ENCODE measurements around the gene FAM47E.

The FAM47E gene

DNA sequence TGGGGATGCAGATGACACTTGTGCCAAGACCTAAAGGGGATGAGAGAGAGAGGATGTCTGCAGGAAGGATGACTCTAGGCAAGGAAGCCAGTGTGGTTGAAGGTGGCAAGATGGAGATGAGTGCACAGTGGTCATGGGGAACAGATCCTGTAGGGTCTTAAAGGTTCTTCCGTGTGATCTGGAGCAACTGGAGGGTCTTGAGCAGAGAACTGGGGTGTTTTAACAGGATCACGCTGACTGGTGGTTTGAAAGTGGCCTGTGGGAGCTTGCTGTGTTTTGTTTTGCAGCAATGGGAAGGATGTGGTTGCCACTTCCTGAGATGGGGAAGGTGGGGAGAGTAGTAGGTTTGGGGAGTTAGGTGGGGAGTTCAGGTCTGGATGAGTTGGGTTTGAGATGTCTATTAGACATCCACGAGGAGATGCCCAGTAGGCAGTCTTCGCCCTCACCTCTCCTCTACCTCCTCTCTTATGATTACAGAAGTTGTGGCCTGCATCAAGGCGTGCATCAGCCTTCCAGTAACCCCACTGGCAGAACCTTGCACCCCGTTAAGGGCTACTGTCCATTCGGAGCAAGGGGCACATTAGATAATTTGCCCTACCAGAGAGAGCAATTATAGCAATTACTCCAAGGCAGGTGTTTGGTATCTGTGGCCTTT, 53.6 kb downstream of the FAM47E start:
- Histone ChIP-seq H3K56ac (ENCODE audit: low read length) (no peak overlapping the region), H2AK5ac (ENCODE audit: low read length) (no peak overlapping the region), H4K5ac (ENCODE audit: low read length) (no peak overlapping the region), H3K4me1 (ENCODE audit: control insufficient read depth, low read depth, low read length) (no peaks in the 10 kb centered on the region), H3K4me2 (ENCODE audit: low read length) (no peak overlapping the region), H2BK5ac (ENCODE audit: low read length) (no peak overlapping the region), H3K79me1 (ENCODE audit: low read length) (no peaks in the 10 kb centered on the region), H4K8ac (ENCODE audit: low read depth, low read length) (no peak overlapping the region), H2BK120ac (ENCODE audit: low read depth, low read length) (no peak overlapping the region), H3K36me3 (ENCODE audit: control insufficient read depth, insufficient read depth, low read length) (no peaks in the 10 kb centered on the region), H3K18ac (ENCODE audit: low read length) (no peak overlapping the region), H3K9ac (ENCODE audit: low read length) (no peak overlapping the region), H3K27me3 (ENCODE audit: insufficient read depth, low read length, poor library complexity) (peaks cover 4% of the 10 kb centered on the region), H3K79me2 (ENCODE audit: control insufficient read depth, insufficient read depth, low read length) (no peaks in the 10 kb centered on the region), H3K4me3 (ENCODE audit: low read length) (no peak overlapping the region), H3K4ac (ENCODE audit: low read depth, low read length) (no peak overlapping the region), H3K27ac (ENCODE audit: low read depth, low read length) (no peak overlapping the region), H2BK15ac (replicated peaks; ENCODE audit: low read depth) (no peak overlapping the region), H3K23ac (ENCODE audit: low read length) (no peak overlapping the region)
- no CpG with 5 or more reads among the region's 7 CpGs for WGBS (ENCODE audit: extremely low coverage, insufficient coverage, low lambda C conversion rate)
- no peak for DNase-seq

DNA sequence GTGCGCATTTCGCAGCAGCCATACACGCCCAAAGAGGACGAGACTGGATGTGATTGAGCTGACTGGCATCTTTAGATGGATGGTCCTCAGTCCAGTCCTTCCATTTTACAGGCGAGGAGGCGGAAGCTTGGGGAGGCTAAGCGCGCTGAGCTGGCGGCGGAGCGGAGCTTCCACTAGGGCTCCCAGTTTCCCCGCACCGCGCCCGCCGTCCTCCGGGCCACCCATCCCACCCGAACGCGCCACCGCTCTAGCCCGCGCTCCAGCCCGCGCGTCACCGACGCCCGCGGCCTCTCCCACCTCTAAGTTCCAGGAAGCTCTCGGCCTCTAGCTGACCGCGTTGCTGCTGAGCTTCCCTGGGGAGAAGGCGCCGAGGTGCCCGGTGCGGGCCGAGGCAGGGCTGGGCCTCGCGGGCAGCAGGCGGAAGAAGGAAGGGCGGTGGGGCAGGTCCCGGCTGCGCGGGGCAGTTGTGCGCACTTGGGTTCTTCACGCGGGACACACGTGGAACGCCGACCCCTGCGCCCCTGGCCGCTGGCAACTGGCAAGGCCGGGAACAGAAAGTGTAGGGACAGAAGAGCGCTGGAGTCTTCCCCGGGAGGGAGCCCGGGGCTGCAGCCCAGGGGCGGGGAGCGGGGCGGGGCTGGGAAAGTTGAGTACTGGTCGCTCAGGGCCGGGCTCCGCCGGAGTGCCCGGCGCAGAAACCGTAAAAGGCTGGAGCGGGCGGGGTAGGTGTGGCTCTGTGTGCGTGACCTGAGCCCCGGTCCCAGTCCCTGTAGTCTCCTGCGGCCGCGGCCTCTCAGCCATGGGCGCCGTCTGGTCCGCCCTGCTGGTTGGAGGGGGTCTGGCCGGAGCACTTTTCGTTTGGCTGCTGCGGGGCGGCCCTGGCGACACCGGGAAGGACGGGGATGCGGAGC, 54.7 kb downstream of the FAM47E start, which contains the start of gene STBD1:
Gene STBD1 (plus strand): TSS at position 763 of the 911 bp plus-strand sequence. CDS start 37 bp downstream, at position 800.
- Histone ChIP-seq H3K4me2 (ENCODE audit: low read length) (peak within 1 kb of the TSS; percentile 87), H3K4ac (ENCODE audit: low read depth, low read length) (no peak within 1 kb of the TSS), H4K8ac (ENCODE audit: low read depth, low read length) (no peak within 1 kb of the TSS), H3K27ac (ENCODE audit: low read depth, low read length) (no peak within 1 kb of the TSS), H3K27me3 (ENCODE audit: insufficient read depth, low read length, poor library complexity) (peaks cover 4% of the 10 kb centered on the region), H3K23ac (ENCODE audit: low read length) (no peak within 1 kb of the TSS), H3K4me3 (ENCODE audit: low read length) (peak within 1 kb of the TSS; percentile 74), H3K36me3 (ENCODE audit: control insufficient read depth, insufficient read depth, low read length) (no peaks in the 10 kb centered on the region), H2BK15ac (replicated peaks; ENCODE audit: low read depth) (no peak within 1 kb of the TSS), H4K5ac (ENCODE audit: low read length) (no peak within 1 kb of the TSS), H3K79me1 (ENCODE audit: low read length) (no peaks in the 10 kb centered on the region), H3K18ac (ENCODE audit: low read length) (peak within 1 kb of the TSS; percentile 81), H2AK5ac (ENCODE audit: low read length) (no peak within 1 kb of the TSS), H2BK5ac (ENCODE audit: low read length) (no peak within 1 kb of the TSS), H3K79me2 (ENCODE audit: control insufficient read depth, insufficient read depth, low read length) (no peaks in the 10 kb centered on the region), H3K9ac (ENCODE audit: low read length) (peak within 1 kb of the TSS; percentile 77), H2BK120ac (ENCODE audit: low read depth, low read length) (no peak within 1 kb of the TSS), H3K56ac (ENCODE audit: low read length) (peak within 1 kb of the TSS; percentile 88), H3K4me1 (ENCODE audit: control insufficient read depth, low read depth, low read length) (no peaks in the 10 kb centered on the region)
- no CpG with 5 or more reads among the region's 85 CpGs for WGBS (ENCODE audit: extremely low coverage, insufficient coverage, low lambda C conversion rate)
- DNase-seq, result peak; percentile 81

DNA sequence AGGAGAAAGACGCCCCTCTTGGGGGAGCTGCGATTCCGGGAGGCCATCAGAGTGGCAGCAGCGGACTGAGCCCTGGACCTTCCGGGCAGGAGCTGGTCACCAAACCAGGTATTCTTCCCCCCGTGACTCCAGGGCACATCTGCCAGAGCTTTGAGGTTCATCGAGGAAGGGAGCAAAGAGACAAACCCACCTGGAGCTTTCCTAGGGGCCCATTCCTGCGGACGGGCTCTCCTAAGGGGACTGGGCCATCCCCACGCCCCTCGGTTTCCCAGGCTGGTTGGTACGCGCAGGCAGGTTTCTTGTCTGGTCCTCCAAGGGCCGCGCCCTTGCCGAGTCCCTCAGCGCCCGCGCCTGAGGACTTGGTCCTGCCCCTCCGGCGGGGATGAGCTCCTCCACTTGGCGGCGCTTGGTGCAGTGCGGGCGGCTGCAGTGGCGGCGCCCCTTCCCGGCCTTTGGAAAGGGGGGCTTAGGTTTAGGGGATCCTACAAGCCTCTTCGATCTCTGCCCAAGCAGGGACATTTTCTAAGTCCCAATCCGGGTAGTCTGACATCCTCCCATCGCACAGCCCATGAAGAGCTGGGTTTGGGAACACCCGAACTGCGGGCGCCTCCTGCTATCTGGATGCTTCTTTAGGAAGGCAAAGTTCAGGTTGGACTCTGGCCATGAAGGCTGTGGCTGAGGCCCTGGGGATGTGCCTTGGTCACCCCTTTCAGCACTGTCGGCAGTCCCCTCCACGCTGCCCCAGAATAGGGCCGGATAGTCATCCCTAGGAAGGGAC, 55.5 kb downstream of the FAM47E start:
- H3K27me3 ChIP-seq (ENCODE audit: insufficient read depth, low read length, poor library complexity), result peaks cover 4% of the 10 kb centered on the region
- peak; percentile 79 for DNase-seq

DNA sequence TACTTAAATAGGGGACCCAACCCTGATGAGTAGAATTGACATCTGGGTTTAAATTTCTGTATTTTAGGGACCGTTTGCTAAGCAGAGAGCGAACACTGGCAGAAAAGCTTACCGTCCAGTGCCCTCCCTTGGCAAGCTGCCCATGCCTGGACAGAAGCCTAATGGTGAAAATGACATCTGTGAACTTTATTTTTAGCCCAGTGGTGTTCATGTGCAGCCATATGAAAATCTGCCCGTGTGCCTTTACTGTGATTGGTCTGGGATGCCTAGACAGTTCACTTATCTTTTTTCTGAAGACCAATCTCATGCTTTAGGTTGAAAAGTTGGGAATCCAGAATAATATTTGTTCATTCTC, 56.1 kb downstream of the FAM47E start:
- Histone ChIP-seq H3K56ac (ENCODE audit: low read length) (no peak overlapping the region), H3K27me3 (ENCODE audit: insufficient read depth, low read length, poor library complexity) (peaks cover 4% of the 10 kb centered on the region), H2BK15ac (replicated peaks; ENCODE audit: low read depth) (no peak overlapping the region), H3K27ac (ENCODE audit: low read depth, low read length) (no peak overlapping the region), H3K79me2 (ENCODE audit: control insufficient read depth, insufficient read depth, low read length) (no peaks in the 10 kb centered on the region), H2AK5ac (ENCODE audit: low read length) (no peak overlapping the region), H3K79me1 (ENCODE audit: low read length) (no peaks in the 10 kb centered on the region), H2BK5ac (ENCODE audit: low read length) (no peak overlapping the region), H3K23ac (ENCODE audit: low read length) (no peak overlapping the region), H2BK120ac (ENCODE audit: low read depth, low read length) (no peak overlapping the region), H3K4me1 (ENCODE audit: control insufficient read depth, low read depth, low read length) (no peaks in the 10 kb centered on the region), H3K9ac (ENCODE audit: low read length) (peak overlapping the region; percentile 68), H4K8ac (ENCODE audit: low read depth, low read length) (no peak overlapping the region), H3K4ac (ENCODE audit: low read depth, low read length) (no peak overlapping the region), H3K36me3 (ENCODE audit: control insufficient read depth, insufficient read depth, low read length) (no peaks in the 10 kb centered on the region), H3K18ac (ENCODE audit: low read length) (no peak overlapping the region), H4K5ac (ENCODE audit: low read length) (no peak overlapping the region), H3K4me3 (ENCODE audit: low read length) (no peak overlapping the region), H3K4me2 (ENCODE audit: low read length) (peak overlapping the region; percentile 73)
- WGBS (ENCODE audit: extremely low coverage, insufficient coverage, low lambda C conversion rate), result no CpG with 5 or more reads among the region's 4 CpGs
- DNase-seq, result no peak

More for the DNA sequence above, 55.5 kb downstream of the FAM47E start:
- no peak overlapping the region for H4K5ac ChIP-seq (ENCODE audit: low read length)
- H3K79me2 ChIP-seq (ENCODE audit: control insufficient read depth, insufficient read depth, low read length), result no peaks in the 10 kb centered on the region
- H3K4me2 ChIP-seq (ENCODE audit: low read length), result peak overlapping the region; percentile 73
- H3K23ac ChIP-seq (ENCODE audit: low read length), result no peak overlapping the region
- H2BK120ac ChIP-seq (ENCODE audit: low read depth, low read length), result no peak overlapping the region
- H3K56ac ChIP-seq (ENCODE audit: low read length), result peak overlapping the region; percentile 88
- WGBS (ENCODE audit: extremely low coverage, insufficient coverage, low lambda C conversion rate), result no CpG with 5 or more reads among the region's 37 CpGs
- no peak overlapping the region for H3K27ac ChIP-seq (ENCODE audit: low read depth, low read length)
- H2BK5ac ChIP-seq (ENCODE audit: low read length), result no peak overlapping the region
- H3K79me1 ChIP-seq (ENCODE audit: low read length), result no peaks in the 10 kb centered on the region
- no peaks in the 10 kb centered on the region for H3K4me1 ChIP-seq (ENCODE audit: control insufficient read depth, low read depth, low read length)
- no peak overlapping the region for H3K4ac ChIP-seq (ENCODE audit: low read depth, low read length)
- H3K9ac ChIP-seq (ENCODE audit: low read length), result peak overlapping the region; percentile 68
- H3K18ac ChIP-seq (ENCODE audit: low read length), result peak overlapping the region; percentile 81
- peak overlapping the region; percentile 74 for H3K4me3 ChIP-seq (ENCODE audit: low read length)
- H2AK5ac ChIP-seq (ENCODE audit: low read length), result no peak overlapping the region
- no peak overlapping the region for H4K8ac ChIP-seq (ENCODE audit: low read depth, low read length)
- no peaks in the 10 kb centered on the region for H3K36me3 ChIP-seq (ENCODE audit: control insufficient read depth, insufficient read depth, low read length)
- no peak overlapping the region for H2BK15ac ChIP-seq (replicated peaks; ENCODE audit: low read depth)

DNA sequence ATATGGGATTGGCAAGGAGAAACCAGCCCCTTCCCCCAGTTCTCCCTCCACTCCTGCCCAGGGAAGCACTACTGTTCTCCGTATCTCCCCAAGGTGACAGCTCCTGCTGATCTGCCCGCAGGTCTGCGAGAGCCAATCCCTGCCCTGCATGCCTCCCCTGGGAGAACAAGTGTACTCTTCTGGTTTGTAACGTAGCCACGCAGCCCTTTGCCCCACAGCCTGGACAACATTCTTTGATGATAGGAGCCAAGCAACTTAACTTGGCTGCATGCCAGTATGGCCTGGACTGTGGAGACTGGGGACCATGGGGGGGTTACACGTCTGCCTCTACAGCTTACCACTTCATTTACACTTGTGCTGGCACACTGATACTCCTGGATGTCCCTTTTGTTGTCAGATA, 57.0 kb downstream of the FAM47E start:
- H3K79me2 ChIP-seq (ENCODE audit: control insufficient read depth, insufficient read depth, low read length), result no peaks in the 10 kb centered on the region
- no CpG with 5 or more reads among the region's 6 CpGs for whole genome bisulfite sequencing (ENCODE audit: extremely low coverage, insufficient coverage, low lambda C conversion rate)
- no peaks in the 10 kb centered on the region for H3K36me3 ChIP-seq (ENCODE audit: control insufficient read depth, insufficient read depth, low read length)
- H3K4ac ChIP-seq (ENCODE audit: low read depth, low read length), result no peak overlapping the region
- no peak overlapping the region for H2AK5ac ChIP-seq (ENCODE audit: low read length)
- H3K4me2 ChIP-seq (ENCODE audit: low read length), result no peak overlapping the region
- no peak overlapping the region for H4K8ac ChIP-seq (ENCODE audit: low read depth, low read length)
- H2BK15ac ChIP-seq (replicated peaks; ENCODE audit: low read depth), result no peak overlapping the region
- H3K27ac ChIP-seq (ENCODE audit: low read depth, low read length), result no peak overlapping the region
- no peak overlapping the region for H3K9ac ChIP-seq (ENCODE audit: low read length)
- DNase-seq, result peak; percentile 48
- peaks cover 4% of the 10 kb centered on the region for H3K27me3 ChIP-seq (ENCODE audit: insufficient read depth, low read length, poor library complexity)
- no peaks in the 10 kb centered on the region for H3K79me1 ChIP-seq (ENCODE audit: low read length)
- H3K18ac ChIP-seq (ENCODE audit: low read length), result no peak overlapping the region
- no peaks in the 10 kb centered on the region for H3K4me1 ChIP-seq (ENCODE audit: control insufficient read depth, low read depth, low read length)
- H3K56ac ChIP-seq (ENCODE audit: low read length), result no peak overlapping the region
- no peak overlapping the region for H2BK120ac ChIP-seq (ENCODE audit: low read depth, low read length)
- H2BK5ac ChIP-seq (ENCODE audit: low read length), result no peak overlapping the region
- H3K23ac ChIP-seq (ENCODE audit: low read length), result no peak overlapping the region
- no peak overlapping the region for H3K4me3 ChIP-seq (ENCODE audit: low read length)
- no peak overlapping the region for H4K5ac ChIP-seq (ENCODE audit: low read length)

Data from mesendoderm (in vitro differentiated cells).